GM23248 (cell line): ENCODE results near the gene RTRAF.

ENCODE experiments used
- EZH2 ChIP-seq: fragments of 200-600 bp; sonication (generic); IDR thresholded peaks from 2 replicates; pipeline ENCODE4 v1.6.1; 2018; ENCODE audit warnings: antibody characterized with exemption, mild to moderate bottlenecking; ENCODE audit not compliant: insufficient read depth, poor library complexity, severe bottlenecking
- EZH2phosphoT487 ChIP-seq: fragments of 200-600 bp; sonication (generic); IDR thresholded peaks from 2 replicates; pipeline ENCODE4 v1.6.1; 2018; ENCODE audit warnings: antibody characterized with exemption, moderate library complexity, mild to moderate bottlenecking, low read depth; ENCODE audit not compliant: insufficient read depth

- TF ChIP-seq EZH2, result no peak
- no peak for TF ChIP-seq EZH2phosphoT487
Observed at GRCh38 chr14:52018970-52019369, 29.6 kb downstream of the RTRAF start.
